WTC11 (cell line): ENCODE measurements around the gene PDZK1. TPM values are rescaled to one million over a fixed set of nuclear protein-coding genes. Genes with fewer than 3 reads are reported as not detected.

Experiments
- ATAC-seq: fragments of 200-7000 bp; cut with Tn5 transposase; 2 replicates; pipeline ENCODE4 v1.10.0; 2021; ENCODE audit warnings: mild to moderate bottlenecking, moderate library complexity
- CTCF ChIA-PET: fragments of 300-600 bp; sonication (Branson Sonifier 250); formaldehyde crosslinking; loops from one replicate; lab custom pipeline; 2021; ENCODE audit warnings: antibody characterized with exemption; lab: Charles Lee
- POLR2A ChIA-PET: fragments of 350-600 bp; sonication (Branson Sonifier 250); formaldehyde crosslinking; loops from one replicate; lab custom pipeline; 2021; ENCODE audit warnings: antibody characterized with exemption; lab: Charles Lee
- DNase-seq: peaks from one replicate; pipeline ENCODE4 v3.0.0; 2021; ENCODE audit warnings: low spot score
- H3K27ac Mint-ChIP-seq: 2 replicates; pipeline ENCODE4 v1.8.0; 2021; ENCODE audit warnings: mixed read lengths
- H3K27me3 Mint-ChIP-seq: 2 replicates; pipeline ENCODE4 v1.8.0; 2021; ENCODE audit warnings: low read depth, mild to moderate bottlenecking, moderate library complexity, mixed read lengths
- H3K36me3 Mint-ChIP-seq: 2 replicates; pipeline ENCODE4 v1.8.0; 2021; ENCODE audit warnings: mixed read lengths
- H3K4me1 Mint-ChIP-seq: 2 replicates; pipeline ENCODE4 v1.8.0; 2022; ENCODE audit warnings: mixed read lengths
- H3K4me3 Mint-ChIP-seq: 2 replicates; pipeline ENCODE4 v1.8.0; 2021; ENCODE audit warnings: mild to moderate bottlenecking, moderate library complexity, mixed read lengths
- H3K9me3 Mint-ChIP-seq: 2 replicates; pipeline ENCODE4 v1.8.0; 2021; ENCODE audit warnings: mixed read lengths
- AFF4 ChIP-seq: sonication (generic); formaldehyde crosslinking; IDR thresholded peaks from 2 replicates; pipeline ENCODE4 v1.8.1; 2023; ENCODE audit warnings: mild to moderate bottlenecking, missing genetic modification reagents, borderline replicate concordance
- CTCF ChIP-seq: fragments of 200-600 bp; IDR thresholded peaks from 2 replicates; pipeline ENCODE4 v1.8.0; 2022; ENCODE audit warnings: antibody characterized with exemption
- FOXK1 ChIP-seq: sonication (generic); formaldehyde crosslinking; IDR thresholded peaks from 2 replicates; pipeline ENCODE4 v1.8.0; 2022; ENCODE audit warnings: mild to moderate bottlenecking, moderate library complexity, missing genetic modification reagents
- FOXP4 ChIP-seq: sonication (generic); formaldehyde crosslinking; IDR thresholded peaks from 2 replicates; pipeline ENCODE4 v1.8.0; 2022; ENCODE audit warnings: mild to moderate bottlenecking, missing genetic modification reagents
- JAZF1 ChIP-seq: fragments of 250-450 bp; sonication (Bioruptor Pico); IDR thresholded peaks from 2 replicates; pipeline ENCODE4 v1.9.0; 2021; ENCODE audit warnings: moderate library complexity, mild to moderate bottlenecking, inconsistent platforms
- NFATC4 ChIP-seq: fragments of 250-450 bp; sonication (Bioruptor Pico); IDR thresholded peaks from 2 replicates; pipeline ENCODE4 v1.9.0; 2021; ENCODE audit warnings: mild to moderate bottlenecking
- NR3C1 ChIP-seq: sonication (generic); formaldehyde crosslinking; conservative IDR thresholded peaks from 2 replicates; pipeline ENCODE4 v1.8.1; 2023; ENCODE audit warnings: low read depth, mild to moderate bottlenecking, missing genetic modification reagents
- RELA ChIP-seq: sonication (generic); formaldehyde crosslinking; IDR thresholded peaks from 2 replicates; pipeline ENCODE4 v1.8.1; 2022; ENCODE audit warnings: missing genetic modification reagents, mild to moderate bottlenecking, borderline replicate concordance
- SMAD4 ChIP-seq: sonication (generic); formaldehyde crosslinking; IDR thresholded peaks from 2 replicates; pipeline ENCODE4 v1.8.0; 2022; ENCODE audit warnings: mild to moderate bottlenecking, missing genetic modification reagents
- TEAD4 ChIP-seq: sonication (generic); formaldehyde crosslinking; IDR thresholded peaks from 2 replicates; pipeline ENCODE4 v1.8.0; 2022; ENCODE audit warnings: mild to moderate bottlenecking, missing genetic modification reagents
- TP53 ChIP-seq: sonication (generic); formaldehyde crosslinking; IDR thresholded peaks from 2 replicates; pipeline ENCODE4 v1.8.1; 2023; ENCODE audit warnings: mild to moderate bottlenecking, missing genetic modification reagents
- USF1 ChIP-seq: sonication (generic); formaldehyde crosslinking; IDR thresholded peaks from 2 replicates; pipeline ENCODE4 v1.8.0; 2022; ENCODE audit warnings: mild to moderate bottlenecking, missing genetic modification reagents
- USF2 ChIP-seq: sonication (generic); formaldehyde crosslinking; IDR thresholded peaks from 2 replicates; pipeline ENCODE4 v1.8.1; 2023; ENCODE audit warnings: mild to moderate bottlenecking, missing genetic modification reagents, moderate library complexity
- ZBTB21 ChIP-seq: sonication (generic); formaldehyde crosslinking; IDR thresholded peaks from 2 replicates; pipeline ENCODE4 v1.8.1; 2023; ENCODE audit warnings: mild to moderate bottlenecking, missing genetic modification reagents, borderline replicate concordance
- ZNF121 ChIP-seq: sonication (generic); formaldehyde crosslinking; IDR thresholded peaks from 2 replicates; pipeline ENCODE4 v1.8.0; 2023; ENCODE audit warnings: missing genetic modification reagents
- ZNF232 ChIP-seq: sonication (generic); formaldehyde crosslinking; IDR thresholded peaks from 2 replicates; pipeline ENCODE4 v1.8.0; 2022; ENCODE audit warnings: mild to moderate bottlenecking, missing genetic modification reagents
- ZNF396 ChIP-seq: fragments of 250-450 bp; sonication (Bioruptor Pico); IDR thresholded peaks from 2 replicates; pipeline ENCODE4 v1.8.0; 2021; ENCODE audit warnings: mild to moderate bottlenecking, moderate library complexity, borderline replicate concordance
- total RNA-seq: library from RNA; stranded (reverse); gene quantifications from 3 replicates; pipeline ENCODE4 v1.2.3, GENCODE V29; 2021
- TF ChIP-seq, protein P1 (sequence below): fragments of 250-450 bp; sonication (Bioruptor Pico); IDR thresholded peaks from 2 replicates; pipeline ENCODE4 v2.1.2; 2022; ENCODE audit warnings: mild to moderate bottlenecking, moderate library complexity
- TF ChIP-seq, protein P2 (sequence below): sonication (generic); formaldehyde crosslinking; conservative IDR thresholded peaks from 2 replicates; pipeline ENCODE4 v1.8.1; 2022; ENCODE audit warnings: mild to moderate bottlenecking, missing genetic modification reagents
- TF ChIP-seq, protein P3 (sequence below): sonication (generic); formaldehyde crosslinking; IDR thresholded peaks from 2 replicates; pipeline ENCODE4 v1.8.0; 2022; ENCODE audit warnings: mild to moderate bottlenecking, missing genetic modification reagents

The PDZK1 gene
- total RNA-seq, 1 experiment from 2014 or later: 0.77 TPM

DNA sequence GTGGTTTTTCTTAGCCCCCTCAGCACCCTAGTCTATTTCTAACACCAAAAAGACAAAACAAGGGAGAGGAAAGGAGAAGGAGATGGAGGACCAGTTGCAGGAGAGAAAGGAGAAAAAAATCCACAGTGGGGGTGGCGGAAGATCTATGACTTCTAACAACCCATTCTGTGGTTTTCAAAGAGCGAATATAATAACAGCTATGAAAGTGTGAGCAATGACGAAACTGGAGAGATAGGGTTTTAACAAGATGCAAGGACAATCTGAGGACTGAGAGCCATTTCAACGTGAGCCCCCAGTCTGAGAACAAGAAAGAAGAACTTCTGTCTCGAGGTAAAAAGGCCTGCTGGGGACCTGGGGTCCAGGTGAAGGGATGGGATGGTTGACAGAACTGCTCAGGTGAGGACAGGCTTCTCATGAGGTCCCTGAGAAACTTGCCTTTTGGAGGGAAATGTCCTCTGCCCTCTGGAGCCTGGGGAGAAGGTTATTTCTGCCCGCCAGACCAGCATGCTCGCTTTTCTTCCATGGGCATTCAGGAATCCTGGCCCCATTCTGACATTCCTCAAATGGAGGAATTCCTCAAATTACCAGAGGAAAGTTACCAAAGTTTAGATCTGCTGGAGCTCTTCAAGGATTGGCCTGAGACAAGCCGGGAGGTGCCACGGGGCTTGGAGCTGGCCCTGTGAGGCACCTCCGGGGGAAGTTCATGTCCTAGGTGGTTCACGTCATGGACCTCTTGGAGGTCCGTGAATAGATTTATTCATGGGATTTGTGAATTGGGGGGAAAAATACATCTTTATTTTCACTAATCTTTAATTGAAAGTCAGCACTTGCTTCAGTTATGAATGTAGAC lies 12.3 kb upstream of the PDZK1 start, which contains the start of gene CD160:
Gene CD160, plus strand, starts transcription at position 270 of the 850 bp plus-strand sequence. CDS start 8,829 bp downstream, outside the sequence.
- CTCF ChIA-PET: no interaction called here

More for the DNA sequence above, 12.3 kb upstream of the PDZK1 start, which contains the start of gene CD160:
- H3K27ac Mint-ChIP-seq: no peak within 1 kb of the TSS
- H3K4me1 Mint-ChIP-seq: peaks cover 8% of the 10 kb centered on the region
- H3K36me3 Mint-ChIP-seq: no peaks in the 10 kb centered on the region
- no peak for TF ChIP-seq ZNF121 (CRISPR knock-in tag)
- TF ChIP-seq, protein P1, sequence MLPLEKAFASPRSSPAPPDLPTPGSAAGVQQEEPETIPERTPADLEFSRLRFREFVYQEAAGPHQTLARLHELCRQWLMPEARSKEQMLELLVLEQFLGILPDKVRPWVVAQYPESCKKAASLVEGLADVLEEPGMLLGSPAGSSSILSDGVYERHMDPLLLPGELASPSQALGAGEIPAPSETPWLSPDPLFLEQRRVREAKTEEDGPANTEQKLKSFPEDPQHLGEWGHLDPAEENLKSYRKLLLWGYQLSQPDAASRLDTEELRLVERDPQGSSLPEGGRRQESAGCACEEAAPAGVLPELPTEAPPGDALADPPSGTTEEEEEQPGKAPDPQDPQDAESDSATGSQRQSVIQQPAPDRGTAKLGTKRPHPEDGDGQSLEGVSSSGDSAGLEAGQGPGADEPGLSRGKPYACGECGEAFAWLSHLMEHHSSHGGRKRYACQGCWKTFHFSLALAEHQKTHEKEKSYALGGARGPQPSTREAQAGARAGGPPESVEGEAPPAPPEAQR (CRISPR knock-in tag): no peak
- TF ChIP-seq CTCF: no peak
- no peak for TF ChIP-seq FOXK1
- TF ChIP-seq USF2 (CRISPR knock-in tag): no peak
- no peak for TF ChIP-seq ZNF232 (CRISPR knock-in tag)
- TF ChIP-seq AFF4 (CRISPR knock-in tag): no peak
- TF ChIP-seq ZNF396 (CRISPR knock-in tag): no peak
- TF ChIP-seq SMAD4 (CRISPR knock-in tag): no peak
- no peak for TF ChIP-seq USF1 (CRISPR knock-in tag)
- TF ChIP-seq JAZF1 (CRISPR knock-in tag): no peak
- TF ChIP-seq, protein P2, sequence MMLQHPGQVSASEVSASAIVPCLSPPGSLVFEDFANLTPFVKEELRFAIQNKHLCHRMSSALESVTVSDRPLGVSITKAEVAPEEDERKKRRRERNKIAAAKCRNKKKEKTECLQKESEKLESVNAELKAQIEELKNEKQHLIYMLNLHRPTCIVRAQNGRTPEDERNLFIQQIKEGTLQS (CRISPR knock-in tag): no peak
- TF ChIP-seq RELA: no peak
- no peak for TF ChIP-seq TEAD4 (CRISPR knock-in tag)
- no peak for TF ChIP-seq NR3C1 (CRISPR knock-in tag)
- TF ChIP-seq, protein P3, sequence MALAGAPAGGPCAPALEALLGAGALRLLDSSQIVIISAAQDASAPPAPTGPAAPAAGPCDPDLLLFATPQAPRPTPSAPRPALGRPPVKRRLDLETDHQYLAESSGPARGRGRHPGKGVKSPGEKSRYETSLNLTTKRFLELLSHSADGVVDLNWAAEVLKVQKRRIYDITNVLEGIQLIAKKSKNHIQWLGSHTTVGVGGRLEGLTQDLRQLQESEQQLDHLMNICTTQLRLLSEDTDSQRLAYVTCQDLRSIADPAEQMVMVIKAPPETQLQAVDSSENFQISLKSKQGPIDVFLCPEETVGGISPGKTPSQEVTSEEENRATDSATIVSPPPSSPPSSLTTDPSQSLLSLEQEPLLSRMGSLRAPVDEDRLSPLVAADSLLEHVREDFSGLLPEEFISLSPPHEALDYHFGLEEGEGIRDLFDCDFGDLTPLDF (CRISPR knock-in tag): no peak
- no peak for TF ChIP-seq ZBTB21 (CRISPR knock-in tag)
- no peak for TF ChIP-seq FOXP4 (CRISPR knock-in tag)
- TF ChIP-seq NFATC4 (CRISPR knock-in tag): no peak
- TF ChIP-seq TP53 (CRISPR knock-in tag): no peak
- TF ChIP-seq, all 79 proteins: peak for 0
- H3K4me3 Mint-ChIP-seq: no peak within 1 kb of the TSS
- H3K27me3 Mint-ChIP-seq: peaks cover 28% of the 10 kb centered on the region
- ATAC-seq (no peak), DNase-seq (no peak)
- no peaks in the 10 kb centered on the region for H3K9me3 Mint-ChIP-seq
- POLR2A ChIA-PET: no interaction called here
